GM21360 (cell line): ENCODE measurements around the gene TRNT1.

Experiments
- ATAC-seq: cut with Tn5 transposase; IDR thresholded peaks from one replicate; pipeline ENCODE4 v1.9.1; 2021; ENCODE audit warnings: mild to moderate bottlenecking, moderate library complexity; ENCODE audit not compliant: unreplicated experiment

TRNT1 gene

GRCh38 chr3:3126477-3127431 lies at the start of gene TRNT1:
Gene TRNT1 (plus strand): TSS chr3:3126940. CDS start chr3:3129041, 2,101 bp downstream.
- ATAC-seq: peak; percentile 96

- no peak for ATAC-seq
These were observed 46.4 kb upstream of the TRNT1 start for GRCh38 chr3:3080309-3080708.

- peak; percentile 30 for ATAC-seq
These were observed 45.1 kb upstream of the TRNT1 start for GRCh38 chr3:3081381-3082233.

- peak; percentile 75 for ATAC-seq
These were observed 44.4 kb upstream of the TRNT1 start for GRCh38 chr3:3082234-3082924.

- ATAC-seq: no peak
These were observed 41.9 kb upstream of the TRNT1 start for GRCh38 chr3:3084890-3085289.

GRCh38 chr3:3085782-3086181 lies 41.0 kb upstream of the TRNT1 start:
- ATAC-seq: peak; percentile 36

- ATAC-seq: no peak
These were observed 40.5 kb upstream of the TRNT1 start for GRCh38 chr3:3086239-3086638.

GRCh38 chr3:3087279-3087678 lies 39.5 kb upstream of the TRNT1 start:
- no peak for ATAC-seq

GRCh38 chr3:3087716-3088465 lies 38.8 kb upstream of the TRNT1 start:
- no peak for ATAC-seq

GRCh38 chr3:3089017-3089416 lies 37.7 kb upstream of the TRNT1 start:
- peak; percentile 96 for ATAC-seq

GRCh38 chr3:3097958-3098357 lies 28.8 kb upstream of the TRNT1 start:
- no peak for ATAC-seq

GRCh38 chr3:3101660-3102458 lies 24.9 kb upstream of the TRNT1 start:
- ATAC-seq: peak; percentile 77

- ATAC-seq: no peak
These were observed 24.0 kb upstream of the TRNT1 start for GRCh38 chr3:3102751-3103150.

- ATAC-seq: no peak
These were observed 21.5 kb upstream of the TRNT1 start for GRCh38 chr3:3105246-3105645.

GRCh38 chr3:3105815-3106214 lies 20.9 kb upstream of the TRNT1 start:
- ATAC-seq: no peak

GRCh38 chr3:3107181-3107580 lies 19.6 kb upstream of the TRNT1 start:
- ATAC-seq: no peak

GRCh38 chr3:3107858-3108257 lies 18.9 kb upstream of the TRNT1 start:
- ATAC-seq: no peak

GRCh38 chr3:3109407-3110298 lies 17.1 kb upstream of the TRNT1 start:
- ATAC-seq: peak; percentile 80

- ATAC-seq: no peak
These were observed 16.5 kb upstream of the TRNT1 start, which contains the start of gene IL5RA for GRCh38 chr3:3110299-3110630. Gene IL5RA (minus strand): TSS chr3:3110374. CDS start chr3:3104984, 5,390 bp downstream.
